GM15510 (cell line): ENCODE measurements around the gene ANO2.

ENCODE experiments used
- POLR2A ChIP-seq: IDR thresholded peaks from 3 replicates; pipeline ENCODE4 v1.6.1; 2011; ENCODE audit warnings: borderline replicate concordance; ENCODE audit not compliant: insufficient read length; ENCODE audit errors: extremely low read depth

ANO2 gene

DNA sequence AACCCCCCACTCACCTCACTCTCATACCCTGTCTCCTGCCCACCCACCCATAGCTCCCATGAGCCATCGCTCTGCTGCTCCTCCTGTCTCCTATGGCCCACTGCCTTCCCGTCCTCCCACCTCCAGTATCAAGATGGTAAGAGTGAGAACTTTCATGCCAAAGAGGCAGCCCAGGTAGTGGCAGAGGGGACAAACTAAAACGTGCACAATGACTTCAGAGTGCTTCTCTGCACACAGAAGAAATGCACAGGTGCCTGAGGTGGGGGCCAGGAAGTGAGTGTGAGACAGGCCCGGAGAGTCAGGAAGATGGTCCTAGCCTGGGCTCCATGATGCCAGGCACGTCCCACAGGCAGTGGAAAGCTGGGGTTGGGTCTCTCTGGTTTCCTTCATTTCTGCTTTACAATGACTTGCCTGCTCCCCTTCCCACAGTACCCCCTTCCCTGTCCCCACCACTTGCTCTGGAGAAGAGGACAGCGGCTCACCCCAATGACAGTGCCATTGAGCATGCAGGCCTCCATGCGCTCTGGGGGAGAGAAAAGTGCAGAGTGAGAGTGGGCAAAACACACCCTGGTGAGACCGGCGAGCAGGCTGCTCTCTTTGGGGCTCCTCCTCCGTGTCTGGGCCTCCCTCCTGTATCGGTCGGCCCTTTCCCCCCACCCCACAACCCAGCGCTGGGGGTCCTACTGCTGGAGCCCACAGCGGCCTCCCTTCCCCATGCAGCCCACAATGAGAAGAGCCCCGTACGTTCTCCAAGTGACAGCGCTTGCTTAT, 22.8 kb upstream of the ANO2 start:
- no peak for TF ChIP-seq POLR2A

DNA sequence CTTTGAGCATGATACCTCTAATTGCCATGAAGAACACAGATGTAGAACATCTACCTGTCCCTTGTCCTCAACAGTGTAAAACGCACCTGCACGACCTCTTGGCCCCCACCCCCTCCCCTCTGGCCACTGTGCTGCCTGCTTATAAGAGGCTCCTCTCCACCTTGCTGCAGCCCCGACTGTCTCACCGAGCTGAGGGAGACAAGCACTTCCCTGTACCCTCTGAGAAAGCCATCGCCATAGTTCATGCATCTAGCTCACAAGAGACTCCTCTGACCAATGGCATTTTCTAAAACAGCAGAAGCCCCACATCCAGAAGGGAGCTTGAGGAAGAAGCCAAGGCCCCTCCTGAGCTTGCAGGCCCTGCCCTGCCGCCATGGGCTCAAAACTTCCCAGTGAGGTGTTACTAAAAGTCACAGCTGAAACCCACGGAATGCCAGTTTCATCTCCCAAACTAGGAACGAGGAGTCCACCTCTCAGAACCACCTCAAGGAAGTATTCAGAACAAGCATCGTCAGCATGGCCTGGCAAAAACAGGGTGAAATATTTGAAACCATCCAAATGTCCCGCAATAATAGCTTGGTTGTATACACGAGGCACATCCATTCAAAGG, 21.5 kb upstream of the ANO2 start:
- TF ChIP-seq POLR2A, result no peak

DNA sequence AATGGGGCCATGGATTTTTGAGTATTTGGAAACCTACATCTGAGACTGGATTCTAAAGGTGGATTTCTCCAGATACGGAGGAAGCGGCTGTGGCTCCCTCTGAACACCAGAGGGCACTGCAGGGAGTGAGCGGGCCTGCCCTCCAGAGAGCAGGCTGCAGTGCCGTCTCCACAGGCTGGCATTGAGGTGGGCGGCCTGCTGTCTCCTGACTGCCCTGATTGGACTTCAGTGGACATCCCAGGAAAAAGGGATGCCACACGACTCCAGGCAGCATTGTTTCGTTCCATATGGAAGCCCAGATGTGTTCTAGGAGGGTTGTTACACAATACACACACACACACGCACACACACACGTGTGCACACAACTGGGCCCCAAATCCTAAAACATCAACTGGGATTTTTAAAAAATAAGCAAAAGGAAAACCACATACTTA, 20.9 kb upstream of the ANO2 start:
- TF ChIP-seq POLR2A, result no peak

GRCh38 chr12:5964913-5965900, 20.1 kb upstream of the ANO2 start:
- no peak for TF ChIP-seq POLR2A

GRCh38 chr12:5963515-5963914, 18.5 kb upstream of the ANO2 start:
- no peak for TF ChIP-seq POLR2A

- no peak for TF ChIP-seq POLR2A
Measured at GRCh38 chr12:5960783-5961182, 15.7 kb upstream of the ANO2 start.

GRCh38 chr12:5956987-5957386, 11.9 kb upstream of the ANO2 start:
- TF ChIP-seq POLR2A, result no peak

- TF ChIP-seq POLR2A, result no peak
Measured at GRCh38 chr12:5954661-5955060, 9.6 kb upstream of the ANO2 start.

GRCh38 chr12:5953835-5954586, 9.0 kb upstream of the ANO2 start:
- no peak for TF ChIP-seq POLR2A

GRCh38 chr12:5952031-5952430, 7.0 kb upstream of the ANO2 start:
- TF ChIP-seq POLR2A, result no peak

DNA sequence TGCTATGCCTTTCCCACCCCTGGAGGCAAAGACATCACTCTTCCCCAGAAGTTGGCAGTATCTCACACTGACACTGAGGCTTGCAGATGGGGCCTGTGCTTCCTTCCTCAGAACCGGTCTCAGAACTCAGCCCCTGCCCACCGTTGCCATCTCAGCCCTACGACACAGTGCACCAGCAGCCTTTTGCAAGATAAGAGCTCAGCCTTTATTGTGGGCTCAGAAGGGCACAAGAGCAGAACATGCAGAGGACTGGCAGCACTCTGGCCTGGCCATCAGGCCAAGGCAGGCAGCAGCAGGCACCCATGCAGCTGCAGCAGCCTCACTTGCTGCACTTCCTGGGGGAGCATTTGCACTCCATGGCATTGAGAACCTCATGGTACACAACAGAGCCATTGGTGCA, 3.6 kb upstream of the ANO2 start:
- no peak for TF ChIP-seq POLR2A

DNA sequence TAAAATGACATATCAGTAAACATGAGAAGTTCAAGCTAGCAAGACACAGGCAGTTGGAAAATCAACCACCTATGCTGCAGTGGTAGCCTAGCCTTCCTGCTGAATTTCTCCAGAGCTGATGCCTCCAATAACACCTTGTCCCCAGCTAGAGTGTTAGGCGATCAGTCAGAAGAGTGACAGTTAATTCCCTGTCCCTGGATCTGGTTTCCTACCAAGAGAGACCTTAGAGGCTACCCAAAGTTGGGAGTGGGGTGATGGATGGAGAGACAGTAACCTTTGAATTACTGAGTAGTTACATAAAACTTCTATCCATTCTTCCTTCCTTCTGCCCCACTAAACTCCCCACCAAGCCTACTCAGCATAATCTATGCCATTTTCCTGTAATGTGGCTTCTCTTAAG, 1.9 kb upstream of the ANO2 start:
- no peak for TF ChIP-seq POLR2A

DNA sequence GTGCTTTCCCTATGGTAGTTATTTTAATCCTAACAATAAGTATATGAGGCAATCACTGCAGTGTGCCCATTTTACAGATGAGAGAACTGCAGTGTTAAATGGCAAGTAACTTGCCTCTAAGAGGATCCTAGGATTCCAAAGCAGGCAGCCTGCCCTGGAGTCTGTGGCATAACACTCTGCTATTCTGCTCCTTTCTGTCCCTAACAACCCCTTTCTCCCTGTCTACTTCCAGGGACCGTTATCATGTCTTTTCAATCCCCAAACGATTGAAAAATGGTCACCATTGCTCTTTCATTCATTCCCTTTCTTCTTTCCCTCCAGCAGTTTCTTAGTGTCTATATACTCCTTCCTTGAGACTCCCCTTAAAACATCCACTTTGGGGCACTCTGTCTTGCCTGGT, 1.3 kb upstream of the ANO2 start:
- TF ChIP-seq POLR2A, result no peak

- TF ChIP-seq POLR2A, result no peak
Measured at GRCh38 chr12:5944688-5945070, 380 bp downstream of the ANO2 start.
